NCI-H1092 (cell line): Measurements from ENCODE around the gene IGFBP6.

Experiments used
- DNase-seq: peaks from one replicate; lab custom pipeline; 2025; lab: John Stamatoyannopoulos, UW

The IGFBP6 gene, protein sequence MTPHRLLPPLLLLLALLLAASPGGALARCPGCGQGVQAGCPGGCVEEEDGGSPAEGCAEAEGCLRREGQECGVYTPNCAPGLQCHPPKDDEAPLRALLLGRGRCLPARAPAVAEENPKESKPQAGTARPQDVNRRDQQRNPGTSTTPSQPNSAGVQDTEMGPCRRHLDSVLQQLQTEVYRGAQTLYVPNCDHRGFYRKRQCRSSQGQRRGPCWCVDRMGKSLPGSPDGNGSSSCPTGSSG

DNA sequence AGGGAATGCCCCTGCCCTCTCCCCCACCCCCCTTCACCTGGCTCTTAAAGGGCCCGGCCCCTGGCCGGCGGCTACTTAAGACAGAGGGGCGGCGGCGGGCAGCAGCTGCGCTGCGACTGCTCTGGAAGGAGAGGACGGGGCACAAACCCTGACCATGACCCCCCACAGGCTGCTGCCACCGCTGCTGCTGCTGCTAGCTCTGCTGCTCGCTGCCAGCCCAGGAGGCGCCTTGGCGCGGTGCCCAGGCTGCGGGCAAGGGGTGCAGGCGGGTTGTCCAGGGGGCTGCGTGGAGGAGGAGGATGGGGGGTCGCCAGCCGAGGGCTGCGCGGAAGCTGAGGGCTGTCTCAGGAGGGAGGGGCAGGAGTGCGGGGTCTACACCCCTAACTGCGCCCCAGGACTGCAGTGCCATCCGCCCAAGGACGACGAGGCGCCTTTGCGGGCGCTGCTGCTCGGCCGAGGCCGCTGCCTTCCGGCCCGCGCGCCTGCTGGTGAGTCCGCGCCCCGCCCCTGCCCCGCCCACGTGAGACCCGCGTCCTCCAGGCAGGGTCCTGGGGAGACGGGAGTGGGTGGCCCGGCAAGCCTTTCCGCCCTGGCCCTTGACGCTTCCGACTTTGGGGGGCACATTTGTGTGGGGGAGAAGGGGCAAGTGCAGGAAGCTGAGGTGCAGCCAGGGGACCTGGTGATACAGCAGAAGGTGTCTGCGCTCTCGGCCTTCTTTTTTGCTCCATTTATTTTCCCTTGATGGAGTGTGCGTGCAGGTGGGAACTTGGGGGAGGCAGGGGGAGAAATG, at the start of gene IGFBP6:
Gene IGFBP6 (plus strand): TSS at position 104 of the 790 bp plus-strand sequence. CDS start 51 bp downstream, at position 155.
- peak; percentile 13 for DNase-seq

DNA sequence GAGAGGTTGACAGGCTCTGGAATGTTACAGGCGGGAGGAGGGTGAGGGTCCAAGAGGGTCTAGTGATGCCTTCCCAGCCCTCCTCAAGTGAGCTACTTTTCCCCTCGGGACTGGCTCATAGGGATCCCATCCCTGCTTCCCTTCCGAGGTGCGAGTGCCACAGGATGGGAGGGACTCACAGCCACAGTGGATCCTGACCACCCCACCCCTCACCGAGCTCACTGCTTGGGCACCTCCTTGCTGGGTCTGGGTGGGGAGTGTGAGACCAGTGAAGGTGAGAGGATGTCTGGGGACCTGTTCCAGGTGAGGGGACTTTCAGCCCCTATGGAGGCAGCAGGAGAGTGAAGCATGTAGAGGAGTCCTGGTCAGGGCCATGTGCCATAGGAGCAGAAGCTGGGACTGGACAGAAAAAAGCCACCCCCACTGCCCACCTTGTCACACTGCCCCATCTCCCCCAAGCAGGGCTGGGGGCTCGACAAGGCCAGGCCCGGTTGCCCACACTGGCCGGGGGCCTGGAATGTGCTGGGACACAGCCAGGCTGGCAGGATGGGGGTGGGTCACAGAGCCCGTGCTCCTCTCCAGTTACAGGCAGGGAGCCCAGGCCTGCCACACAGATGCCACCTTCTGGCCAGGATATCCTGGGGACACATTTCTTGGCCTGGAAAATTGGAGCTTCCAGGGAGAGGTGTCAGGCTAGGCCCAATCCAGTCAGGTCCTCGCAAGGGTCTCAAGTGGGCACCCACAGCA, 49.3 kb upstream of the IGFBP6 start:
- no peak for DNase-seq

DNA sequence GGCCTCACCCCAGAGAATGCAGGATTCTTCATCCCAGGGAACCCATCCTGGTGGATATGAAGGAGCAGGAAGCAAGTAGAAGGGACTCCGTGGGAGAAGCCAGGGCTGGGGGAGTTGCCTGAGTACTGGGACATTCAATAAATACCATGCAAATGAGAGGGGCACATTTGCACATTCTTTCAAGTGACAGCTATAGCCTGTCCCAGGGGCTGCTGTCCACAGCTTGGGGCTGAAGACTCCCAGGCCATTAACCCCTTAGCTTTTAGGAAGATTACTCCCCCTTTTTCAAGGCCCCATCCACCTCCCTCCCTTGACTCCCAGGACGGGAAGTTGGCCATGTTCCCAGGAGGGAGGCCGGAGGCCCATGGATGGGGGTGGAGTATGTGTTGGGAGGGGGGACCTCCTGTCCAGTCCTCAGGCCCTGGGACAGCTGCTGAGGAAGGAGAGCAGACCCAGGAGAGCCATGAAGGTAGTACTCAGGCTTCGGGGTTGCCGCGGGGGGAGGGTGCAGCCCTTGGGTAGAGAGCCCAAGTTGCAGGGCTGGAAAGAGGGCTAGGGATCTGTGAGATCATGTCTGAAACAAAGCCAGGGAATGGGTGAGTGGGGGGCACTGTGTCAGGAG, 48.6 kb upstream of the IGFBP6 start:
- no peak for DNase-seq

DNA sequence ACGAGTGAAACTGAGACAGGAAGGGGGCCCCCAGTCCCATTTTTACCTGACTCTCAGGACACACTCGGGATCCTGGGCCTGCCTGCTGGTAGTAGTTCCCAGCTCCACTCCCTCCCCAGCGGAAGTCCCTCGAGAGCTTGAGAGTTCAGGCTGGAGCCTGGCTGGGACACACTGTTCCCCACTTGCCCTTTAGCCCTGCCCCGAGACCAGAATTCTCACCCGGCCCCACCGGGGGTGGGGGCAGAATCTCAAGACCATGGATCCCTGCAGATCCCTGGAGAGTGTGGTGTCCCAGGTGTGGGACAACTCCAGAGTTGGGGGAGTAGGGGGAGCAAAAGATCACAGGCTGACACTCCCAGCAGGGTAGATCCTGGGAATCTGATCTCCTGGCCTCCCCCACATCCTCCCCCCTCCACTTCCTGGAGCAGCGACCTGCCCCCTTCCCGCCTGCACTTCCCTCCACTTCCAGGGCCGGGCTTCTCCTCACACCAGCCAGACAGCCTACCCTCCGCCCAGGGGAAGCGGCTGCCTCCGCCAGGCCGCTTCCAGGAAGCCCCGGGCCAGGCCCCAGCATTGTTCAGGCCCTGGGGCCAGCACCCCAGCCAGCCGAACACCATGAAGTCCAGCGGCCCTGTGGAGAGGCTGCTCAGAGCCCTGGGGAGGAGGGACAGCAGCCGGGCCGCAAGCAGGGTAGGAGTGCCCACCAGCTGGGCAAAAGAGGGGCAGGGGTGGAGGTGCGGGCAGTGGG, 47.7 kb upstream of the IGFBP6 start, which contains the start of gene TNS2:
Gene TNS2 (plus strand): TSS at position 495 of the 748 bp plus-strand sequence. CDS start 121 bp downstream, at position 616.
- DNase-seq, result no peak

DNA sequence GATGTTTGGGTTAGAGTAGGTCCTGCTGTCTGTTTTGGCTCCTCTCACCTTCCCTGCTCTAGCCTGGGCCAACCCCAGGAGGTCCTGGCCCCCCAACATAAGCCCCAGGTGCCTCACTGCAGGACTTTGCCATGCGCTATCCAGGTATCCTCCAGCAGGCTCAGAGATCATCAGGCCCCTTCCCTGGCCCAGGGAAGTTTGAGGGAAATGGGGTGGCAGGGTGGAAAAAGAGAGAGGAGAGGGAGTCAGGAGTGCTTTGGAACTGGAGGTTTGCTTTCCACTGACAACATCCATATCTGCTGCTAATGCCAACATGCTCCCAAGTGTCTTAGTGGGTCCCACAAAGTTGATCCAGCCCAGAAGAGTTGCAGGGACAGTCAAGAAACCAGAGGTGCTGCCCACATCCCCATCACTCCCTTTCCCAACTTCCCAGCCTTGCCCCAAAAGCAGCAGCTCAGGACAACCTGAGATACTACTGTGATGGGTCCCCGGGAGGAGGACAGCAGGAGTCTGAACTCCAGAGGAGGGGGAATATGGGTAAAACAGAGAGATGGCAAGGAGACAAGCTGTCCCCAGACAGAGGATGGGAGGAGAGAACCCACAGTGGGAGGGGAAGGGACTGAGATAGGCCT, 46.9 kb upstream of the IGFBP6 start:
- DNase-seq, result no peak

DNA sequence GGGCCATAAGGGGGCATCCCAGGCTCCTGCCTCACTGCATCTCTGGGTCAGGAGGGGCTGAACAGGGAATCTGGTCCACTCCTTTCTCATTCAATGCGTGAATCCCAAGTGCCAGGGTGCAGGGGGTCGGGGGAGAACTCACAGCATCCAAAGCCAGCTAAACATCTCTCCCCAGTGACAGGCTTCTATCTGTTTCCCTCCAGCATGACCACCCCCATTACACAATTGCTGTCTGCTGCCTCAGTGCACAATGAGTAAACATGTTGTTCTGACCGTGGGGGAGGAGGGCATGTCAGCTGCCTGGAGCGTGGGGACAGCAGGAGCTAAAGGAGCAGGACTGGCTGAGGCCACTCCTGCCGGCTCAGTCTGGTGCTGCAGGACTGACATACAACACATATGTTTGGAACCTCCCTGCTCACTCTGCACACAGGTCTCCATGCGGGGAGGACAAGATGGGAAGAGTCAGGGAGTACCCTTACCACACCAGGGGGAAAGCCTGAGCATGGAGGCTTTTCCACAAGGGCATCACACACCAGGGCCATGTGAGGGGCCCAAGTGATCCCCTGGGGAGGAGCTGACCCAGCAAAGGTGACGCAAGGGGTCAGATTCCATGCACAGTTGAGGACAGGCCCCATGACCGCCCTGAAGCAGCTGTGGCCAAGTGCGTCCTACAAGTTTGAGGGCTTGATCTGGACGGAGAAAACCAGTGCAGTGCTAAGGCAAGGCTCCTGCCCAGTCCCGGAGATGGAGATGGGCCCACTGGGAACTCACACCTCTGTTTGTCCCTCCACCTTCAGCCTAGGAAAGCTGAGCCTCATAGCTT, 46.2 kb upstream of the IGFBP6 start:
- DNase-seq, result no peak

DNA sequence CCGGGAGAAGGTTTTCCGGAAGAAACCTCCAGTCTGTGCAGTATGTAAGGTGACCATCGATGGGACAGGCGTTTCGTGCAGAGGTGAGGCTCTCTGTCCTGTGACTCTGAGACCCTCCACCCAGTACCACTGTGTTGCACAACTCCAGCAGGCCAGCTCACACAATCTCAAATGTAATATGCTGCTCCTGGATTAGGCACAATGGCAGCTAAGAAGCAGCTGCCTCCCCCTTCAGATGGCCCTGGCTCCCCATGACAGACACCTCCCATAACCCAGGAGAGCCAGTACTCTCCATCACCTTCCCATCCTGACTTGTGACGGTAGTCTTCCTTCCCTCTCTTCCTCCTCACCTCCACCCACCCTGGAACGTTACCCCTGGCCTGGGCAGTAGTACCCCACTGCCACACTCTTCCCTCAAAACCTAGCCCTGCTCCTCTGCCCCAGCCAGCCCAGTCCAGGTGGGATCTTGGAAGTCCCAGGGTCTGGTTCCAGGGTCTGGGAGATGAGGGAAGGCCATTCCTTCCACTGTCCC, 45.5 kb upstream of the IGFBP6 start:
- DNase-seq, result no peak

DNA sequence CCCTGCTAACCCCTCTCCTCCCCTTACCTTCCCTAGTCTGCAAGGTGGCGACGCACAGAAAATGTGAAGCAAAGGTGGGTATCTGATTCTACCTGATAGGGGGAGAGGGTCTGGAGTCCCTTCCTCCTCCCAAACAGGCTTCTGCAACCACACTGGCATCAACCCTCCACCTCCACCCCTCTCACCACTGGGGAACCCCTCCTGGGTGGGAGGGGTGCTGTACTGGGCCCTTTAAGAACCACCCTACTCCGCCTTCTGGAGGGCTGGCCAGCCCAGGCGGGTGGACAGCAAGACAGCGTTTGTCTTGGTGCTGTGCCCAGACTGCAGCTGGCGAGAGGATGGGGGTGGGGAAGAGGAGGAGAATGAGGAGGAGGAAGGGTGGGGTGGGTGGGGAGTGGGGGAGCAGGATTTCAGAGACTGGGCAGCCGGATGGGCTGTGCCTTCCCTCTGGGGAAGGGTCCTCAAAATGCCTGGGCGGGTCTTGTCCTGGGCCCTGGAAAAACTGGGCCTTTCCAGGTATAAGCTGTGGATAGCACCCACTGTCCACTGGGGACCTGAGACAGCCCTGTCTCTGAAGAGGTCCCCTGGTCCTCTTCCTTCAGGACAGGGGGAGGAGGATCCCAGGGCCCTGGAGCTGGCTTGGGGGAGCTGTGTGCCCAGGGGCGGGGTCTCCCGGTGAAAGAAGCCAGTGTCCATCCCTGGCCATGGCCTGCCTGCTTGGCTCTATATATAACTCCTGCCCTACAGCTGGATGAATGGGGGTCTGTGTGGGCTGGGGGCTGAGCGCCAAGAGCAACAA, 44.8 kb upstream of the IGFBP6 start:
- peak; percentile 61 for DNase-seq

DNA sequence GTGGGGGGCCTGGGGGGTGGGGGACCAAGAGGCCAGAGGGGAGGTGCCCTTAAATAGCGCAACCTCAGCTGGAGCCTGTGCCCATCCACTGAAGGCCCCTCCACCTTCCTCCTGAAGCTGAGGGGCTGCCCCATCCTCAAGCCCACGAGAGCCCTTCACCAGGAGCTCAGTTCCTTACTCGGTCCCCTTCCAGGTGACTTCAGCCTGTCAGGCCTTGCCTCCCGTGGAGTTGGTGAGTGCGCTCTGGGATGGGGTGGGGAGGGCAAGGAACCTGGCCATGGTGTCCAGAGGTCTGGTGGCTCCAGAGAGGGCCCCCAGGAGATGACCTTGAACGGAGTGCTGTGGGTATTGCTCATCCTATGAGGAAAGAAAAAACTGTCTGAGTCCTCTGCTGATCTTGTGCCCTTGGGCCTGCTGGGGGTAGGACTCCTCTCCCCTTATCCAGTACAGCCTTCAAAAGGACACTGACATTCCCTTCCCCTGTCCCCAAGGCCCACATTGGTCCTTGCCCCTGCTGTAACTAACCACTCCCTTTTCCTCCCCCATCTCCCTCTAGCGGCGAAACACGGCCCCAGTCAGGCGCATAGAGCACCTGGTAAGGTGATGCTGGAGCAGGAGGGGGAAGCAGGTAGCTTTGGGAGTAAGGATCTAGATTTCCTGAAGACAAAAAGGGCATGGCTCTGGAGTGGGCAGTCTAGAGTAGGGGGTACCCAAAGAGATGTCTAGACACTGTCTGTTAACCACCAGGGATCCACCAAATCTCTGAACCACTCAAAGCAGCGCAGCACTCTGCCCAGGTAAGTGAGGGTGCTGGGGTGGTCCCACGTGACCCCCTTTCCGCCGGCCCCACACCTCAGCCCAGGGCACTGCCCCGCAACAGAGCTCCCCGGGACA, 44.0 kb upstream of the IGFBP6 start:
- no peak for DNase-seq

DNA sequence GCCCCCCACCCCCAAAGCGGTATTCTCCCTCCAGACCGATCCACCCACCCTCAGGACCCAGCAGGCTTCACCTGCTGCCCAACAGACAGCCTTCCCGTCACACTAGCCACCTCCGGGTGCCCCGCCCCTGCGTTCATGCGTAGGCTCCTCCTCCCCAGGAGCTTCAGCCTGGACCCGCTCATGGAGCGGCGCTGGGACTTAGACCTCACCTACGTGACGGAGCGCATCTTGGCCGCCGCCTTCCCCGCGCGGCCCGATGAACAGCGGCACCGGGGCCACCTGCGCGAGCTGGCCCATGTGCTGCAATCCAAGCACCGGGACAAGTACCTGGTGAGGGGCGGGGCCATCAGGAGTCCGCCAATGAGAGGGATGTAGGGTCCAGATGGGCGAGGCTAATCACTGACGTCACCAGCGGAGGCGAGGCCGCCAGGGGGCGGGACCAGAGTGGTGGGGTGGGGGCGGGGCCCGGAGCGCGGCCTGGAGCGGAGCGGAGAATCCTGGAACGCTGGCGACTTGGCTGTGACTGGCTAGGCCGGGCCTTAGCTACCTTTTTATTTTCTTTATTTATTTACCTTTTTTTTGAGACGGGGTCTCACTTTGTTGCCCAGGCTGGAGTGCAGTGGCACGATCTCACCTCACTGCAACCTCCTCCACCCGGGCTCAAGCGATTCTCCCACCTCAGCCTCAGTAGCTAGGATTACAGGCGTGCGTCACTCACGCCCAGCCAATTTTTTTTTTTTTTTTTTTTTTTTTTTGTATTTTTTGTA, 43.2 kb upstream of the IGFBP6 start:
- DNase-seq, result peak; percentile 88

DNA sequence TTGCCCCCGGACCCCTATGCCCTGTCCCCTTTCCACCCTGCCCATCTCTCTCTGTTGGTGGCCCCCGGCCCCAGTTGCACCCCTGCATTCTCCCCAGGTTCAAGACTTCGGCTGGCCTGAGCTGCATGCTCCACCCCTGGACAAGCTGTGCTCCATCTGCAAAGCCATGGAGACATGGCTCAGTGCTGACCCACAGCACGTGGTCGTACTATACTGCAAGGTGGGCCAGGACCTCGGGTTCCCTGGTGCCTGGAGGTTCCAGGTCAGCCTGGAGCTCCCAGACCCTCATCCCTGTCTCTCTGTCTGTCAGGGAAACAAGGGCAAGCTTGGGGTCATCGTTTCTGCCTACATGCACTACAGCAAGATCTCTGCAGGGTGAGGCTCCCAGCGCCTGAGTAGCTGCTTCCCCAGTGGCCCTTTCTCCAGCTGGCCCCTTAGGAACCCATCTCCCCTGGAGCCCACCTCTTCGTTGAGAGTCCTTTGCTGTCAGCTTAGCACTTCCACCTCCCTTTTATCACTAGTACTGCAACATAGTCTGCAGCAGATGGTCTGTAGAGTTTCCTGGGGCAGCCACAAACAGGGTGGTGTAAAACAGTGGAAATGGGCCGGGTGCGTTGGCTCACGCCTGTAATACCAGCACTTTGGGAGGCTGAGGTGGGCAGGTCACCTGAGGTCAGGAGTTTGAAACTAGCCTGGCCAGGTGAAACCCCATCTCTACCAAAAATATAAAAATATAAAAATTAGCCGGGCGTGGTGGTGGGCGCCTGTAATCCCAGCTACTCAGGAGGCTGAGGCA, 41.8 kb upstream of the IGFBP6 start:
- no peak for DNase-seq

DNA sequence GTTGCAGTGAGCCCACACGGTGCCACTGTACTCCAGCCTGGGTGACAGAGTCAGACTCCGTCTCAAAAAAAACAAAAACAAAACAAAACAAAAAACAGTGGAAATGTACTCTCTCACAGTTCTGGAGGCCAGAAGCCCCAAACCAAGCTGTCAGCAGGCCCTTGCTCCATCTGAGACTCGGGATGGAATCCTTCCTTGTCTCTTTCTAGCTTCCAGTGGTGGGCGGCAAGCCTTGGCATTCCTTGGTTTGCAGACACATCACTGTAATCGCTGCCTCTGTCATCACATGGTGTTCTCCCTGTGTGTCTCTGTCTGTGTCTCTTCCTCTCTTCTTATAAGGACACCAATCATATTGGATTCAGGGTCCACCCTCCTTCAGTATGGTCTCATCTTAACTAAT, 41.2 kb upstream of the IGFBP6 start:
- no peak for DNase-seq

DNA sequence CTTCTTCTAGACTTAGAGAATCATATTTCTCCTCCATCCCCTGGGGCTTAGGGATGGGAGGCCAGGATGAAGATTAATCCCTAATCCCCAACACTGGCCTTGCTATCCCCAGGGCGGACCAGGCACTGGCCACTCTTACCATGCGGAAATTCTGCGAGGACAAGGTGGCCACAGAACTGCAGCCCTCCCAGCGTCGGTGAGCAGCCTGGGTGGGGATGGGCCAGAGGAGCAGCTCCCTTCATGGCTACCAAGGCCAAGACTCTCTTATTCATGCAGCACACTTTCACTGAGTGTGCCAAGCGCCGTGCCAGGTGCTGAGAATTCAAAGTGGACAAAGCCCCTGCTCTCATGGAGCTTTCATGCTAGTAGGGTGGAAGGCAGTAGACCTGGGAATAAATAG, 40.6 kb upstream of the IGFBP6 start:
- DNase-seq, result no peak

DNA sequence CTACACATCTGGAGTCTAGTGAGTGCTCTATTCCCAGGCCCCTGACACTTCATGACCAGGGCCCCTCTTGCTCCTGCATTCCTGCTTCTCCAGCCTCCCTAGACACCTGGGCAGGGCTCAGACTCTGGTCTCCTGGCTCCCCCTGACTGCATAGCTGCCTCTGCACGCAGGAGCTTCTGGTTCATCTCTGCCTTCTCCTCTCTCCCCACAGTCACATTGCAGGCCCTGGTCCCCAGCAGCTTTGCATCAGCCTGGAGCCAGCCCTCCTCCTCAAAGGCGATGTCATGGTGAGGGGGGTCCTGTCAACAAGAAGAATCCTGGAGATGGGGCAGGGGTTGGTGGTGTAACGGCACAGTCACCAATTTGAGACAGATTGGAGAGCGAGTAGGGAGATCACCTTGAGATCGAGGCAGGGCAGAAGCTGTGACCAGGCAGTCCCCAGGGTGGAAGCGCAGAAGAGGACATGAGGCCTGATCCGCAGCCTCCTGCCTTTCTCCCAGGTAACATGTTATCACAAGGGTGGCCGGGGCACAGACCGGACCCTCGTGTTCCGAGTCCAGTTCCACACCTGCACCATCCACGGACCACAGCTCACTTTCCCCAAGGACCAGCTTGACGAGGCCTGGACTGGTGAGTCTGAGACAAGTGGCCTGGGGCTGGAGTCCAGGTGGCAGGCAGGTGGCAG, 39.5 kb upstream of the IGFBP6 start:
- no peak for DNase-seq

DNA sequence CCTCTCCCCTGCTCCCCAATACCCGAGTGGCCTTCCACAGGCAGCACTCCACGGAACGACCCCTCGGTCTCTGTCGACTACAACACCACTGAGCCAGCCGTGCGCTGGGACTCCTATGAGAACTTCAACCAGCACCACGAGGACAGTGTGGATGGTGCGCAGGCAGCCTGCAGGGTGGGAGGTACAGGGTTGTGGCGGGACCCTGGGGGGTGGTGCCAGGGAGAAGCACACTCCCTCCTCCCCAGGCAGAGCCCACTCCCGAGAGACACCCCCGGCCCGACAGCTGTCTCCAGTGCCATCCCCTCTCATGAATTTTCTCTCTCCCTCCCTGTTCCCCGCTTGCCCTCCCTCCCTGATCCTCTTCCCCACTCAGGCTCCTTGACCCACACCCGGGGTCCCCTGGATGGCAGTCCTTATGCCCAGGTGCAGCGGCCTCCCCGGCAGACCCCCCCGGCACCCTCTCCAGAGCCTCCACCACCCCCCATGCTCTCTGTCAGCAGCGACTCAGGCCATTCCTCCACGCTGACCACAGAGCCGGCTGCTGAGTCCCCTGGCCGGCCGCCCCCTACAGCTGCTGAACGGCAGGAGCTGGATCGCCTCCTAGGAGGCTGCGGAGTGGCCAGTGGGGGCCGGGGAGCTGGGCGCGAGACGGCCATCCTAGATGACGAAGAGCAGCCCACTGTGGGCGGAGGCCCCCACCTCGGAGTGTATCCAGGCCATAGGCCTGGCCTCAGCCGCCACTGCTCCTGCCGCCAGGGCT, 38.6 kb upstream of the IGFBP6 start:
- no peak for DNase-seq
